K562 (cell line): ENCODE results near the gene LCP2. TPM values are rescaled to one million over a fixed set of nuclear protein-coding genes. Genes with fewer than 3 reads are reported as not detected.

ENCODE experiments used
- ATAC-seq: fragments of 200-7000 bp; cut with Tn5 transposase; 3 replicates; pipeline ENCODE4 v1.9.1; 2020; ENCODE audit warnings: moderate library complexity
- BruUV-seq: library from RNA; stranded (reverse); fragments of 400-500 nt; replicated peaks from 2 replicates; lab custom pipeline; 2021; lab: Mats Ljungman, UMichigan
- CTCF ChIA-PET: fragments of 300-600 bp; formaldehyde crosslinking; extraction: SDS; loops from one replicate; lab custom pipeline; 2021; ENCODE audit warnings: low intra/inter-chr PET ratio; lab: Yijun Ruan, JAX
- POLR2A ChIA-PET: fragments of 300-600, 350-650 bp; sonication (Branson Sonifier 250); formaldehyde crosslinking; extraction: SDS; loops from one replicate; lab custom pipeline; 2021; ENCODE audit warnings: antibody characterized with exemption, inconsistent platforms; lab: Yijun Ruan, JAX
- DNase-seq, 4 experiments: peaks; one replicate each; pipeline versions ENCODE4 v3.0.0 to v3.0.0-alpha.2; 2011 to 2018; ENCODE audit warnings: low spot score in 3 of 4, mixed read lengths in 3 of 4; ENCODE audit errors: extremely low read depth in 1 of 4
- FAIRE-seq: peaks from 2 replicates; lab custom pipeline; 2011; peaks lifted over from hg19 to GRCh38; lab: Jason Lieb, UNC
- H2AFZ ChIP-seq: 2 replicates; pipeline ENCODE4 v1.6.0; 2011; ENCODE audit warnings: low read depth, low read length, control low read depth, inconsistent platforms
- H3K27ac ChIP-seq: fragments of 200-600 bp; 3 replicates; pipeline ENCODE4 v1.8.0; 2011; ENCODE audit warnings: low read depth, mild to moderate bottlenecking, control low read depth, inconsistent platforms, low read length, moderate library complexity, mixed read lengths; ENCODE audit errors: extremely low read depth
- H3K27me3 ChIP-seq, 2 experiments: fragments of 300-600 bp in 1 of 2; 2 replicates in 1 of 2; 3 replicates in 1 of 2; pipeline versions ENCODE4 v1.6.0 to v1.8.0; 2011; ENCODE audit warnings: inconsistent platforms in 2 of 2, low read length in 2 of 2, mild to moderate bottlenecking in 1 of 2, mixed read lengths in 1 of 2, moderate library complexity in 1 of 2; ENCODE audit not compliant: control insufficient read depth in 2 of 2, insufficient read depth in 2 of 2
- H3K36me3 ChIP-seq: fragments of 300-600 bp; 3 replicates; pipeline ENCODE4 v1.8.0; 2011; ENCODE audit warnings: mild to moderate bottlenecking, low read length, inconsistent platforms; ENCODE audit not compliant: control insufficient read depth, insufficient read depth
- H3K4me1 ChIP-seq, 2 experiments: fragments of 200-600 bp in 1 of 2; replicated peaks in 1 of 2; 2 replicates in 1 of 2; 3 replicates in 1 of 2; pipeline versions ENCODE4 v1.5.1 to v1.8.0; 2011; ENCODE audit warnings: inconsistent platforms in 2 of 2, low read length in 2 of 2, mild to moderate bottlenecking in 1 of 2, mixed read lengths in 1 of 2, moderate library complexity in 1 of 2; ENCODE audit not compliant: control insufficient read depth in 2 of 2, insufficient read depth in 2 of 2
- H3K4me2 ChIP-seq: 2 replicates; pipeline ENCODE4 v1.6.1; 2011; ENCODE audit warnings: low read length, control low read depth, inconsistent platforms, mixed read lengths; ENCODE audit not compliant: insufficient read depth
- H3K4me3 ChIP-seq: fragments of 200-600 bp; sonication (generic), shearing (Covaris generic); 2 replicates; pipeline ENCODE4 v1.5.1; 2016; ENCODE audit warnings: control low read depth, inconsistent platforms
- H3K79me2 ChIP-seq: fragments of 200-600 bp; 3 replicates; pipeline ENCODE4 v1.8.0; 2011; ENCODE audit warnings: low read length, inconsistent platforms; ENCODE audit not compliant: control insufficient read depth, insufficient read depth
- H3K9ac ChIP-seq, 2 experiments: 2 replicates each; pipeline versions ENCODE4 v1.6.0 to v1.6.1; 2011; ENCODE audit warnings: low read depth in 2 of 2, low read length in 2 of 2, control low read depth in 1 of 2, inconsistent platforms in 1 of 2, mild to moderate bottlenecking in 1 of 2, mixed read lengths in 1 of 2; ENCODE audit not compliant: insufficient read depth in 1 of 2
- H3K9me1 ChIP-seq: one replicate; pipeline ENCODE4 v1.6.0; 2011; ENCODE audit warnings: inconsistent platforms, mild to moderate bottlenecking, low read length, moderate library complexity; ENCODE audit not compliant: control insufficient read depth, insufficient read depth
- H3K9me3 ChIP-seq: replicated peaks from 2 replicates; pipeline ENCODE4 v1.5.1; 2011; ENCODE audit warnings: low read depth, low read length, inconsistent platforms; ENCODE audit not compliant: control insufficient read depth, insufficient read depth
- H4K20me1 ChIP-seq: replicated peaks from 2 replicates; pipeline ENCODE4 v1.6.1; 2011; ENCODE audit warnings: low read length, inconsistent platforms, mixed read lengths; ENCODE audit not compliant: control insufficient read depth, insufficient read depth
- CCAR2 ChIP-seq: fragments of 200-400 bp; formaldehyde crosslinking; IDR thresholded peaks from 2 replicates; pipeline ENCODE4 v1.6.1; 2017; ENCODE audit warnings: mild to moderate bottlenecking, low read depth, low read length
- DDX20 ChIP-seq: fragments of 450-650 bp; IDR thresholded peaks from 2 replicates; pipeline ENCODE4 v1.6.1; 2016; ENCODE audit warnings: missing genetic modification characterization, low read depth, mild to moderate bottlenecking, missing compliant biosample characterization, moderate library complexity
- GABPB2 ChIP-seq: fragments of 250-450 bp; sonication (Bioruptor Pico); conservative IDR thresholded peaks from 2 replicates; pipeline ENCODE4 v1.5.1; 2021; ENCODE audit warnings: mild to moderate bottlenecking
- JUND ChIP-seq, 2 experiments: IDR thresholded peaks; 2 replicates in 1 of 2; 3 replicates in 1 of 2; pipeline ENCODE4 v1.6.1; 2011; ENCODE audit warnings: borderline replicate concordance in 2 of 2, low read depth in 2 of 2, low read length in 2 of 2, improper control_type of control experiment in 1 of 2, missing biosample characterization in 1 of 2, missing genetic modification characterization in 1 of 2, missing genetic modification reagents in 1 of 2
- SNRNP70 ChIP-seq: fragments of 200-400 bp; formaldehyde crosslinking; optimal IDR thresholded peaks from 2 replicates; pipeline ENCODE3; 2017; ENCODE audit warnings: low read depth, low read length
- THRAP3 ChIP-seq: fragments of 450-650 bp; IDR thresholded peaks from 2 replicates; pipeline ENCODE4 v1.6.1; 2016; ENCODE audit warnings: mild to moderate bottlenecking, inconsistent platforms, borderline replicate concordance
- ZNF316 ChIP-seq: fragments of 450-650 bp; IDR thresholded peaks from 2 replicates; pipeline ENCODE4 v1.6.1; 2016
- ZNF584 ChIP-seq: fragments of 200-800 bp; sonication (Bioruptor generic); IDR thresholded peaks from 2 replicates; pipeline ENCODE4 v1.6.1; 2016; ENCODE audit warnings: low read depth, mild to moderate bottlenecking, missing genetic modification characterization, missing compliant biosample characterization
- ZNF589 ChIP-seq: fragments of 200-800 bp; sonication (Bioruptor generic); IDR thresholded peaks from 2 replicates; pipeline ENCODE4 v1.6.1; 2016; ENCODE audit warnings: low read depth, missing genetic modification characterization, missing compliant biosample characterization
- WGBS: fragments of 100-300 bp; shearing (Covaris generic); methylation state at CpG from one replicate; pipeline ENCODE4 v1.1.6; 2016; ENCODE audit warnings: low coverage, mixed read lengths; ENCODE audit not compliant: insufficient coverage; ENCODE audit errors: missing lambda C conversion rate; 5-methylcytosine and 5-hydroxymethylcytosine counted together
- in situ Hi-C: fragments of 300-500 bp; cut with MboI; formaldehyde crosslinking; loops from 4 replicates; pipeline ENCODE4 v1.15.0; 2018; ENCODE audit warnings: inconsistent platforms, mixed read lengths
- intact Hi-C: fragments of 100-400 bp; cut with micrococcal nuclease; formaldehyde crosslinking; loops from 2 replicates; pipeline ENCODE4 v1.14.2; 2022
- polyA plus RNA-seq, 8 experiments: library from polyadenylated mRNA; depleted of rRNA in 4 of 8; stranded (reverse) in 5 of 8; unstranded in 3 of 8; fragments of >200 nt; fragmentation: Nextera tagmentation in 2 of 8; fragmentation: Illumina TruSeq in 1 of 8; extraction: Ambion mirVana in 2 of 8; extraction: Trizol in 1 of 8; gene quantifications; 2 replicates each; pipeline versions ENCODE4 v1.2.1 to v1.2.3, GENCODE V29; 2011 to 2014; ENCODE audit warnings: inconsistent platforms in 1 of 8, missing spikeins in 1 of 8
- total RNA-seq, 7 experiments: library from RNA; depleted of rRNA in 6 of 7; stranded (reverse); fragments of >200 nt in 6 of 7; fragmentation: Illumina TruSeq in 2 of 7; extraction: Trizol in 2 of 7; gene quantifications; 2 replicates each; pipeline versions ENCODE4 v1.2.1 to v1.2.3, GENCODE V29; 2011 to 2021; ENCODE audit warnings: low replicate concordance in 1 of 7
- TF ChIP-seq, protein P1 (sequence below): fragments of 450-650 bp; IDR thresholded peaks from 2 replicates; pipeline ENCODE4 v1.6.1; 2018; ENCODE audit warnings: mild to moderate bottlenecking, low read depth; ENCODE audit not compliant: partially characterized antibody
- TF ChIP-seq, protein P2 (sequence below): fragments of 200-800 bp; sonication (Bioruptor generic); IDR thresholded peaks from 2 replicates; pipeline ENCODE4 v1.6.1; 2017; ENCODE audit warnings: missing genetic modification characterization, missing compliant biosample characterization
- TF ChIP-seq, protein P3 (sequence below): fragments of 450-650 bp; formaldehyde crosslinking; IDR thresholded peaks from 2 replicates; pipeline ENCODE4 v1.4.0; 2022; ENCODE audit warnings: missing genetic modification characterization
- TF ChIP-seq, protein P4 (sequence below): sonication (generic); formaldehyde crosslinking; IDR thresholded peaks from 2 replicates; pipeline ENCODE4 v1.8.0; 2022; ENCODE audit warnings: missing genetic modification reagents, mild to moderate bottlenecking, borderline replicate concordance

LCP2 gene
- total and polyA plus RNA-seq, 9 of the 15 experiments (the other 6 are each of a cell fraction or from before 2014, with no cell fraction given) = 4.0 to 31.3 (median 14.6) TPM

DNA sequence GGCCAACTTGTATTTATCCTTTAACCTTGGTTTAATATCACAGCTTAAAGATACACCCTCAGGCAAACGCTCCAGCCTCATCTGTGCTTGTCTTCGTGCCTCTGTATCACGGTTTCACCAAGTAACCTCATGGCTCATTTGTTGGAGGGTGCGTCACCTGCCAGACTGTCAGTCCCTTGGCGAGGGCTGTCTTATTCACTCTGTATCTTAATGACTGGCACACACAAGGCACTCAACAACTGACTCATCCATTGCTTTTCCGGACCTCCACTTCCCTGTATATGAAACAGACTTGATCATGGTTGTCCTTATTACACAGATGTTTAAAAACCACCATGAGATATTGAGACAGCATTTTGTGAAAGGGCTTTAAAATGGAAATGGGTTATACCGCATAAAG lies 28.0 kb downstream of the LCP2 start:
- peaks cover 7 to 22% of the 10 kb centered on the region in 2 experiments; a peak in 4 of 5 replicates for H3K4me1 ChIP-seq
- no peak overlapping the region for H3K4me2 ChIP-seq
- H3K9me3 ChIP-seq = no peaks in the 10 kb centered on the region
- DNase-seq = no peak
- in situ Hi-C loops = loop anchor here (5.0 kb wide), 1 partner anchor 73 kb away; no protein-coding TSS in a partner anchor
- H3K27ac ChIP-seq = no peak overlapping the region; the same call in 2 of the 3 replicates
- ChIA-PET POLR2A (no interaction called here), CTCF (no interaction called here)
- no peak overlapping the region for H3K9ac ChIP-seq
- H3K4me3 ChIP-seq = no peak overlapping the region
- peaks cover 4% of the 10 kb centered on the region; the same call in 1 of the 3 replicates for H3K36me3 ChIP-seq
- H4K20me1 ChIP-seq = no peaks in the 10 kb centered on the region
- WGBS = 46% methylated on average over 7 of the region's 7 CpGs
- H3K9me1 ChIP-seq = no peaks in the 10 kb centered on the region
- peaks cover 0 to 4% of the 10 kb centered on the region in 2 experiments; a peak in 1 of 5 replicates for H3K27me3 ChIP-seq
- TF ChIP-seq GABPB2 (CRISPR knock-in tag) (no peak), ZNF316 (no peak), DDX20 (tag) (no peak), ZNF589 (CRISPR knock-in tag) (no peak), SNRNP70 (no peak), THRAP3 (no peak), JUND (IDR thresholded peaks at IDR 0.05; ENCODE audit: borderline replicate concordance, low read depth, low read length) (no peak), JUND (tag; IDR thresholded peaks at IDR 0.05; ENCODE audit: borderline replicate concordance, low read depth, low read length) (no peak), CCAR2 (no peak), ZNF584 (CRISPR knock-in tag) (no peak)
- TF ChIP-seq, protein P1, sequence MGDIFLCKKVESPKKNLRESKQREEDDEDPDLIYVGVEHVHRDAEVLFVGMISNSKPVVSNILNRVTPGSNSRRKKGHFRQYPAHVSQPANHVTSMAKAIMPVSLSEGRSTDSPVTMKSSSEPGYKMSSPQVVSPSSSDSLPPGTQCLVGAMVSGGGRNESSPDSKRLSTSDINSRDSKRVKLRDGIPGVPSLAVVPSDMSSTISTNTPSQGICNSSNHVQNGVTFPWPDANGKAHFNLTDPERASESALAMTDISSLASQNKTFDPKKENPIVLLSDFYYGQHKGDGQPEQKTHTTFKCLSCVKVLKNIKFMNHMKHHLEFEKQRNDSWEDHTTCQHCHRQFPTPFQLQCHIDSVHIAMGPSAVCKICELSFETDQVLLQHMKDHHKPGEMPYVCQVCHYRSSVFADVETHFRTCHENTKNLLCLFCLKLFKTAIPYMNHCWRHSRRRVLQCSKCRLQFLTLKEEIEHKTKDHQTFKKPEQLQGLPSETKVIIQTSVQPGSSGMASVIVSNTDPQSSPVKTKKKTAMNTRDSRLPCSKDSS = no peak
- TF ChIP-seq, protein P2, sequence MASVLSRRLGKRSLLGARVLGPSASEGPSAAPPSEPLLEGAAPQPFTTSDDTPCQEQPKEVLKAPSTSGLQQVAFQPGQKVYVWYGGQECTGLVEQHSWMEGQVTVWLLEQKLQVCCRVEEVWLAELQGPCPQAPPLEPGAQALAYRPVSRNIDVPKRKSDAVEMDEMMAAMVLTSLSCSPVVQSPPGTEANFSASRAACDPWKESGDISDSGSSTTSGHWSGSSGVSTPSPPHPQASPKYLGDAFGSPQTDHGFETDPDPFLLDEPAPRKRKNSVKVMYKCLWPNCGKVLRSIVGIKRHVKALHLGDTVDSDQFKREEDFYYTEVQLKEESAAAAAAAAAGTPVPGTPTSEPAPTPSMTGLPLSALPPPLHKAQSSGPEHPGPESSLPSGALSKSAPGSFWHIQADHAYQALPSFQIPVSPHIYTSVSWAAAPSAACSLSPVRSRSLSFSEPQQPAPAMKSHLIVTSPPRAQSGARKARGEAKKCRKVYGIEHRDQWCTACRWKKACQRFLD (CRISPR knock-in tag) = no peak
- TF ChIP-seq, protein P3, sequence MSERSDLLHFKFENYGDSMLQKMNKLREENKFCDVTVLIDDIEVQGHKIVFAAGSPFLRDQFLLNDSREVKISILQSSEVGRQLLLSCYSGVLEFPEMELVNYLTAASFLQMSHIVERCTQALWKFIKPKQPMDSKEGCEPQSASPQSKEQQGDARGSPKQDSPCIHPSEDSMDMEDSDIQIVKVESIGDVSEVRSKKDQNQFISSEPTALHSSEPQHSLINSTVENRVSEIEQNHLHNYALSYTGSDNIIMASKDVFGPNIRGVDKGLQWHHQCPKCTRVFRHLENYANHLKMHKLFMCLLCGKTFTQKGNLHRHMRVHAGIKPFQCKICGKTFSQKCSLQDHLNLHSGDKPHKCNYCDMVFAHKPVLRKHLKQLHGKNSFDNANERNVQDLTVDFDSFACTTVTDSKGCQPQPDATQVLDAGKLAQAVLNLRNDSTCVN (CRISPR knock-in tag) = no peak
- TF ChIP-seq, protein P4, sequence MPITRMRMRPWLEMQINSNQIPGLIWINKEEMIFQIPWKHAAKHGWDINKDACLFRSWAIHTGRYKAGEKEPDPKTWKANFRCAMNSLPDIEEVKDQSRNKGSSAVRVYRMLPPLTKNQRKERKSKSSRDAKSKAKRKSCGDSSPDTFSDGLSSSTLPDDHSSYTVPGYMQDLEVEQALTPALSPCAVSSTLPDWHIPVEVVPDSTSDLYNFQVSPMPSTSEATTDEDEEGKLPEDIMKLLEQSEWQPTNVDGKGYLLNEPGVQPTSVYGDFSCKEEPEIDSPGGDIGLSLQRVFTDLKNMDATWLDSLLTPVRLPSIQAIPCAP (CRISPR knock-in tag) = no peak
- intact Hi-C loops = loop anchor here (2.0 kb wide), 1 partner anchor 43 kb away; no protein-coding TSS in a partner anchor
- BruUV-seq = no TSS peak
- H3K79me2 ChIP-seq = no peaks in the 10 kb centered on the region
- ATAC-seq = no peak
- no peak overlapping the region for H2AFZ ChIP-seq
- FAIRE-seq = no peak
